Endothelial cell of umbilical vein (primary cell): ENCODE measurements around the gene APCDD1. TPM values are rescaled to one million over a fixed set of nuclear protein-coding genes. Genes with fewer than 3 reads are reported as not detected.

Source experiments
- BruUV-seq: library from RNA; stranded (reverse); fragments of 400-500 nt; replicated peaks from 2 replicates; lab custom pipeline; 2021; lab: Mats Ljungman, UMichigan
- CTCF ChIA-PET: fragments of 300-600, 350-600 bp; sonication (Branson Sonifier 250); formaldehyde crosslinking; loops from one replicate; lab custom pipeline; 2021; ENCODE audit warnings: antibody characterized with exemption, inconsistent platforms; lab: Charles Lee
- POLR2A ChIA-PET: fragments of 300-600, 350-600 bp; sonication (Branson Sonifier 250); formaldehyde crosslinking; loops from one replicate; lab custom pipeline; 2021; ENCODE audit warnings: antibody characterized with exemption, inconsistent platforms; lab: Charles Lee
- DNase-seq: peaks from one replicate; pipeline ENCODE4 v3.0.0-alpha.2; 2011; ENCODE audit warnings: low read depth, low spot score
- FAIRE-seq: peaks from 2 replicates; lab custom pipeline; 2011; peaks lifted over from hg19 to GRCh38; lab: Jason Lieb, UNC
- H2AFZ ChIP-seq: 2 replicates; pipeline ENCODE4 v1.6.0; 2012; ENCODE audit warnings: low read depth, low read length, control low read depth, inconsistent platforms
- H3K27ac ChIP-seq: 2 replicates; pipeline ENCODE4 v1.5.1; 2011; ENCODE audit warnings: low read depth, mild to moderate bottlenecking, control low read depth, low read length, moderate library complexity; ENCODE audit not compliant: insufficient read depth
- H3K27me3 ChIP-seq, 2 experiments: 2 replicates each; pipeline versions ENCODE4 v1.6.0 to v1.6.1; 2011; ENCODE audit warnings: low read length in 2 of 2, mixed read lengths in 1 of 2; ENCODE audit not compliant: control insufficient read depth in 2 of 2, insufficient read depth in 2 of 2
- H3K36me3 ChIP-seq, 2 experiments: 2 replicates in 1 of 2; 3 replicates in 1 of 2; pipeline ENCODE4 v1.5.1; 2011; ENCODE audit warnings: low read length in 2 of 2, mild to moderate bottlenecking in 1 of 2, moderate library complexity in 1 of 2; ENCODE audit not compliant: control insufficient read depth in 2 of 2, insufficient read depth in 2 of 2; ENCODE audit errors: extremely low read depth in 1 of 2
- H3K4me1 ChIP-seq: 3 replicates; pipeline ENCODE4 v1.5.1; 2011; ENCODE audit warnings: mild to moderate bottlenecking, low read length; ENCODE audit not compliant: control insufficient read depth, insufficient read depth; ENCODE audit errors: extremely low read depth
- H3K4me2 ChIP-seq: 2 replicates; pipeline ENCODE4 v1.6.1; 2011; ENCODE audit warnings: low read length, control low read depth, mixed read lengths; ENCODE audit not compliant: insufficient read depth
- H3K4me3 ChIP-seq, 3 experiments: fragments of 200-600 bp in 1 of 3; sonication (generic), shearing (Covaris generic) in 1 of 3; replicated peaks in 1 of 3; 2 replicates each; pipeline ENCODE4 v1.5.1; 2011 to 2016; ENCODE audit warnings: control low read depth in 3 of 3, low read length in 3 of 3, mild to moderate bottlenecking in 2 of 3, inconsistent platforms in 1 of 3, low read depth in 1 of 3, moderate library complexity in 1 of 3; ENCODE audit not compliant: insufficient read depth in 1 of 3
- H3K79me2 ChIP-seq: 2 replicates; pipeline ENCODE4 v1.6.0; 2012; ENCODE audit warnings: low read length, inconsistent platforms; ENCODE audit not compliant: control insufficient read depth, insufficient read depth
- H3K9ac ChIP-seq: replicated peaks from 2 replicates; pipeline ENCODE3; 2011; ENCODE audit warnings: low read length, control low read depth; ENCODE audit not compliant: insufficient read depth; ENCODE audit errors: extremely low read depth
- H3K9me1 ChIP-seq: replicated peaks from 3 replicates; pipeline ENCODE4 v1.6.0; 2011; ENCODE audit warnings: mild to moderate bottlenecking, low read length; ENCODE audit not compliant: control insufficient read depth, insufficient read depth; ENCODE audit errors: extremely low read depth
- H3K9me3 ChIP-seq: replicated peaks from 2 replicates; pipeline ENCODE4 v1.5.1; 2012; ENCODE audit warnings: low read length, inconsistent platforms; ENCODE audit not compliant: control insufficient read depth, insufficient read depth
- H4K20me1 ChIP-seq: replicated peaks from 2 replicates; pipeline ENCODE3; 2011; ENCODE audit warnings: mild to moderate bottlenecking, low read length; ENCODE audit not compliant: control insufficient read depth, insufficient read depth; ENCODE audit errors: extremely low read depth
- CTCF ChIP-seq, 2 donors: IDR thresholded peaks; 1 replicate in 1 of 2; 2 replicates in 1 of 2; pipeline ENCODE4 v1.5.1; 2011; ENCODE audit warnings: low read length in 2 of 2, mild to moderate bottlenecking in 2 of 2, moderate library complexity in 2 of 2, control low read depth in 1 of 2, inconsistent platforms in 1 of 2, low read depth in 1 of 2; ENCODE audit not compliant: insufficient read depth in 1 of 2; ENCODE audit errors: extremely low read depth in 1 of 2
- EZH2 ChIP-seq: IDR thresholded peaks from 2 replicates; pipeline ENCODE4 v1.6.1; 2012; ENCODE audit warnings: borderline replicate concordance, low read depth, mild to moderate bottlenecking, moderate library complexity, low read length, inconsistent platforms; ENCODE audit not compliant: severe bottlenecking
- FOS ChIP-seq: IDR thresholded peaks from 2 replicates; pipeline ENCODE4 v1.6.1; 2011; ENCODE audit warnings: mild to moderate bottlenecking, low read length, moderate library complexity, borderline replicate concordance; ENCODE audit not compliant: insufficient read depth
- GATA2 ChIP-seq: IDR thresholded peaks from 2 replicates; pipeline ENCODE4 v1.7.0; 2011; ENCODE audit warnings: low read depth, mild to moderate bottlenecking, moderate library complexity, mixed read lengths, low read length; ENCODE audit not compliant: insufficient read length, insufficient read depth
- JUN ChIP-seq: IDR thresholded peaks from 2 replicates; pipeline ENCODE4 v1.6.1; 2011; ENCODE audit warnings: borderline replicate concordance, low read depth; ENCODE audit not compliant: insufficient read length, insufficient read depth
- MAX ChIP-seq: IDR thresholded peaks from 2 replicates; pipeline ENCODE4 v1.6.1; 2011; ENCODE audit not compliant: insufficient read depth, insufficient read length
- MYC ChIP-seq: IDR thresholded peaks from one replicate; pipeline ENCODE4 v1.6.1; 2011; ENCODE audit warnings: mild to moderate bottlenecking, low read depth, low read length
- POLR2A ChIP-seq: IDR thresholded peaks from 2 replicates; pipeline ENCODE4 v1.6.1; 2012; ENCODE audit warnings: low read depth, mild to moderate bottlenecking, control low read depth, low read length
- POLR2AphosphoS5 ChIP-seq: IDR thresholded peaks from 2 replicates; pipeline ENCODE4 v1.6.1; 2012; ENCODE audit warnings: low read depth, mild to moderate bottlenecking, control low read depth, low read length, moderate library complexity; ENCODE audit not compliant: insufficient read depth
- dilution Hi-C: fragments of 300-500 bp; cut with MboI; formaldehyde crosslinking; loops from one replicate; pipeline ENCODE4 v1.15.0; 2019; ENCODE audit warnings: low sequenced_read_pairs; ENCODE audit not compliant: extremely low pct_ligation_motif_present
- intact Hi-C: fragments of 100-400 bp; cut with micrococcal nuclease; formaldehyde crosslinking; loops from one replicate; pipeline ENCODE4 v1.10.0; 2022
- polyA plus RNA-seq, 4 experiments: library from polyadenylated mRNA; depleted of rRNA in 3 of 4; stranded (reverse) in 3 of 4; unstranded in 1 of 4; fragments of >200 nt; gene quantifications; 2 replicates each; pipeline versions ENCODE4 v1.2.1 to v1.2.3, GENCODE V29; 2011 to 2012; ENCODE audit warnings: missing spikeins in 1 of 4
- total RNA-seq: library from RNA; stranded (reverse); gene quantifications from 2 replicates; pipeline ENCODE4 v1.2.3, GENCODE V29; 2021

APCDD1 gene
- total and polyA plus RNA-seq, 2 donors (not counting 3 experiments of a cell fraction or from before 2014, with no cell fraction given): 0.95 to 1.4 TPM

- Histone ChIP-seq H3K4me3 (no peak overlapping the region), H3K4me2 (no peak overlapping the region), H3K27me3 (peaks cover 0 to 3% of the 10 kb centered on the region in 2 experiments), H3K9ac (no peak overlapping the region), H3K79me2 (no peaks in the 10 kb centered on the region), H3K9me3 (no peaks in the 10 kb centered on the region), H3K27ac (no peak overlapping the region), H2AFZ (no peak overlapping the region), H4K20me1 (no peaks in the 10 kb centered on the region), H3K36me3 (no peaks in the 10 kb centered on the region), H3K9me1 (no peaks in the 10 kb centered on the region), H3K4me1 (no peaks in the 10 kb centered on the region)
- DNase-seq (no peak), FAIRE-seq (no peak)
- ChIA-PET POLR2A (no interaction called here), CTCF (no interaction called here)
- BruUV-seq: no TSS peak
- dilution Hi-C loops: no loop called here
- TF ChIP-seq CTCF (IDR thresholded peaks at IDR 0.05; ENCODE audit: extremely low read depth in 1 of 2, insufficient read depth in 1 of 2, low read depth in 1 of 2, low read length in 2 of 2) (no peak), EZH2 (no peak), FOS (no peak), MAX (no peak), GATA2 (no peak), POLR2A (no peak), POLR2AphosphoS5 (no peak), JUN (no peak), MYC (no peak)
- intact Hi-C loops: no loop called here
These were observed 34.9 kb upstream of the APCDD1 start for GRCh38 chr18:10419420-10420103.
